Neural cell (in vitro differentiated cells): ENCODE measurements around the gene CHD1.

Experiments
- EZH2 ChIP-seq: fragments of 200-600, 300-800 bp; shearing (Covaris generic), sonication (generic); IDR thresholded peaks from 2 replicates; pipeline ENCODE4 v1.6.1; 2014; ENCODE audit warnings: antibody characterized with exemption, low read length, borderline replicate concordance, mild to moderate bottlenecking; ENCODE audit not compliant: insufficient read depth, poor library complexity, severe bottlenecking
- MXI1 ChIP-seq: fragments of 450-650 bp; conservative IDR thresholded peaks from 2 replicates; pipeline ENCODE4 v1.6.1; 2014; ENCODE audit warnings: antibody characterized with exemption, mild to moderate bottlenecking; ENCODE audit not compliant: poor library complexity, severe bottlenecking
- POLR2AphosphoS5 ChIP-seq: IDR thresholded peaks from 2 replicates; pipeline ENCODE4 v1.6.1; 2012
- TF ChIP-seq, protein P1 (sequence below): fragments of 450-650 bp; IDR thresholded peaks from 2 replicates; pipeline ENCODE4 v1.5.1; 2014; ENCODE audit warnings: antibody characterized with exemption, mild to moderate bottlenecking, moderate library complexity; ENCODE audit not compliant: poor library complexity, severe bottlenecking
- TF ChIP-seq, protein P2 (sequence below): IDR thresholded peaks from 2 replicates; pipeline ENCODE4 v1.6.1; 2012; ENCODE audit warnings: borderline replicate concordance

DNA sequence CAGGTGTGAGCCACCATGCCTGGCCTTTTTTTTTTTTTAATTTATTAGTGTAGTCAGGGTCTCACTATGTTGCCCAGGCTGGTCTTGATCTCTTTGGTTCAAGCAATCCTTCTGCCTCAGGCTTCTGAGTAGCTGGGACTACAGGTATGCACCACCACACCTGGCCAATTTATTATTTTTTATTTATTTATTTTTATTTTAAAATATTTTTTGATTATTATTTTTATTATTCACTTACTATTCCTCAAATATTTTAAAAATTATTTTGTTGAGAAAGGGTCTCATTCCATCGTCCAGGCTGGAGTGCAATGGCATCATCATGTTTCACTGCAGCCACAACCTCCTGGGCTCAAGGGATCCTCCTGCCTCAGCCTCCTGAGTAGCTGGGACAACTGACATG lies 49.7 kb upstream of the CHD1 start:
- TF ChIP-seq, protein P1, sequence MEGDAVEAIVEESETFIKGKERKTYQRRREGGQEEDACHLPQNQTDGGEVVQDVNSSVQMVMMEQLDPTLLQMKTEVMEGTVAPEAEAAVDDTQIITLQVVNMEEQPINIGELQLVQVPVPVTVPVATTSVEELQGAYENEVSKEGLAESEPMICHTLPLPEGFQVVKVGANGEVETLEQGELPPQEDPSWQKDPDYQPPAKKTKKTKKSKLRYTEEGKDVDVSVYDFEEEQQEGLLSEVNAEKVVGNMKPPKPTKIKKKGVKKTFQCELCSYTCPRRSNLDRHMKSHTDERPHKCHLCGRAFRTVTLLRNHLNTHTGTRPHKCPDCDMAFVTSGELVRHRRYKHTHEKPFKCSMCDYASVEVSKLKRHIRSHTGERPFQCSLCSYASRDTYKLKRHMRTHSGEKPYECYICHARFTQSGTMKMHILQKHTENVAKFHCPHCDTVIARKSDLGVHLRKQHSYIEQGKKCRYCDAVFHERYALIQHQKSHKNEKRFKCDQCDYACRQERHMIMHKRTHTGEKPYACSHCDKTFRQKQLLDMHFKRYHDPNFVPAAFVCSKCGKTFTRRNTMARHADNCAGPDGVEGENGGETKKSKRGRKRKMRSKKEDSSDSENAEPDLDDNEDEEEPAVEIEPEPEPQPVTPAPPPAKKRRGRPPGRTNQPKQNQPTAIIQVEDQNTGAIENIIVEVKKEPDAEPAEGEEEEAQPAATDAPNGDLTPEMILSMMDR: no peak
- TF ChIP-seq POLR2AphosphoS5: no peak
- TF ChIP-seq, protein P2, sequence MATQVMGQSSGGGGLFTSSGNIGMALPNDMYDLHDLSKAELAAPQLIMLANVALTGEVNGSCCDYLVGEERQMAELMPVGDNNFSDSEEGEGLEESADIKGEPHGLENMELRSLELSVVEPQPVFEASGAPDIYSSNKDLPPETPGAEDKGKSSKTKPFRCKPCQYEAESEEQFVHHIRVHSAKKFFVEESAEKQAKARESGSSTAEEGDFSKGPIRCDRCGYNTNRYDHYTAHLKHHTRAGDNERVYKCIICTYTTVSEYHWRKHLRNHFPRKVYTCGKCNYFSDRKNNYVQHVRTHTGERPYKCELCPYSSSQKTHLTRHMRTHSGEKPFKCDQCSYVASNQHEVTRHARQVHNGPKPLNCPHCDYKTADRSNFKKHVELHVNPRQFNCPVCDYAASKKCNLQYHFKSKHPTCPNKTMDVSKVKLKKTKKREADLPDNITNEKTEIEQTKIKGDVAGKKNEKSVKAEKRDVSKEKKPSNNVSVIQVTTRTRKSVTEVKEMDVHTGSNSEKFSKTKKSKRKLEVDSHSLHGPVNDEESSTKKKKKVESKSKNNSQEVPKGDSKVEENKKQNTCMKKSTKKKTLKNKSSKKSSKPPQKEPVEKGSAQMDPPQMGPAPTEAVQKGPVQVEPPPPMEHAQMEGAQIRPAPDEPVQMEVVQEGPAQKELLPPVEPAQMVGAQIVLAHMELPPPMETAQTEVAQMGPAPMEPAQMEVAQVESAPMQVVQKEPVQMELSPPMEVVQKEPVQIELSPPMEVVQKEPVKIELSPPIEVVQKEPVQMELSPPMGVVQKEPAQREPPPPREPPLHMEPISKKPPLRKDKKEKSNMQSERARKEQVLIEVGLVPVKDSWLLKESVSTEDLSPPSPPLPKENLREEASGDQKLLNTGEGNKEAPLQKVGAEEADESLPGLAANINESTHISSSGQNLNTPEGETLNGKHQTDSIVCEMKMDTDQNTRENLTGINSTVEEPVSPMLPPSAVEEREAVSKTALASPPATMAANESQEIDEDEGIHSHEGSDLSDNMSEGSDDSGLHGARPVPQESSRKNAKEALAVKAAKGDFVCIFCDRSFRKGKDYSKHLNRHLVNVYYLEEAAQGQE: no peak
- TF ChIP-seq EZH2: no peak
- TF ChIP-seq MXI1: no peak
